Measurements from ENCODE around the gene HDAC4.

The HDAC4 gene

GRCh38 chr2:239137165-239137897, 263.5 kb downstream of the HDAC4 start:
- Histone ChIP-seq H3K4me3 (ENCODE audit: insufficient read depth, low read depth, low read length) (no peak overlapping the region), H3K36me3 (ENCODE audit: control insufficient read depth, insufficient read depth, low read length) (peaks cover 33% of the 10 kb centered on the region), H3K27me3 (ENCODE audit: control insufficient read depth, insufficient read depth, low read length, poor library complexity, severe bottlenecking) (no peaks in the 10 kb centered on the region), H3K9me3 (ENCODE audit: control insufficient read depth, low read length) (no peaks in the 10 kb centered on the region), H3K4me1 (ENCODE audit: control insufficient read depth, insufficient read depth, low read length) (no peaks in the 10 kb centered on the region), H3K27ac (ENCODE audit: insufficient read depth, low read depth, low read length, poor library complexity, severe bottlenecking) (no peak overlapping the region)
- WGBS, 2 experiments = 90 to 91% methylated on average over 26 of the region's 26 CpGs

- no peaks in the 10 kb centered on the region for H3K4me1 ChIP-seq (ENCODE audit: control insufficient read depth, insufficient read depth, low read length)
These were observed 264.1 kb downstream of the HDAC4 start for GRCh38 chr2:239136762-239137161.

DNA sequence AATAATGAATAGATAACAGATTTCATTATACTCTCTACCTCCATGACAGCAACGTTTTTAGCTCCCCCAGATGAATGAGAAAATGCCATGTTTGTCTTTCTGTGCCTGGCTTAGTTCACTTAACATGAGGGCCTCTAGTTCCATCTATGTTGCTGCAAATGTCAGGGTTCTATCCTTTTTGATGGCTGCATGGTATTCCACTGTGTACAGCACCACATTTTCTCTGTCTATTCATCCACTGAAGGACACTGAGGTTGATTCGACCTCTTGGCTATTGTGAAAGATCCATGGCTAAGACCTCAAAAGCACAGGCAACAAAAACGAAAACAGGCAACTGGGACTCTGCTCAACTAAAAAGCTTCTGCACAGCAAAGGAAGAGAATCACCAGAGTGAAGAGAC, 264.6 kb downstream of the HDAC4 start:
- Histone ChIP-seq H3K27me3 (ENCODE audit: control insufficient read depth, insufficient read depth, low read length, poor library complexity, severe bottlenecking) (no peaks in the 10 kb centered on the region), H3K27ac (ENCODE audit: insufficient read depth, low read depth, low read length, poor library complexity, severe bottlenecking) (no peak overlapping the region), H3K9me3 (ENCODE audit: control insufficient read depth, low read length) (no peaks in the 10 kb centered on the region), H3K36me3 (ENCODE audit: control insufficient read depth, insufficient read depth, low read length) (peaks cover 33% of the 10 kb centered on the region), H3K4me1 (ENCODE audit: control insufficient read depth, insufficient read depth, low read length) (no peaks in the 10 kb centered on the region), H3K4me3 (ENCODE audit: insufficient read depth, low read depth, low read length) (no peak overlapping the region)
- 91 to 93% methylated on average over 3 of the region's 3 CpGs for WGBS, 2 experiments

More at GRCh38 chr2:239136762-239137161, 264.1 kb downstream of the HDAC4 start:
- H3K36me3 ChIP-seq (ENCODE audit: control insufficient read depth, insufficient read depth, low read length) = peaks cover 33% of the 10 kb centered on the region
- H3K4me3 ChIP-seq (ENCODE audit: insufficient read depth, low read depth, low read length) = no peak overlapping the region
- H3K9me3 ChIP-seq (ENCODE audit: control insufficient read depth, low read length) = no peaks in the 10 kb centered on the region
- 97 to 99% methylated on average over 6 of the region's 6 CpGs for WGBS, 2 experiments
- H3K27ac ChIP-seq (ENCODE audit: insufficient read depth, low read depth, low read length, poor library complexity, severe bottlenecking) = no peak overlapping the region
- no peaks in the 10 kb centered on the region for H3K27me3 ChIP-seq (ENCODE audit: control insufficient read depth, insufficient read depth, low read length, poor library complexity, severe bottlenecking)

GRCh38 chr2:239135531-239135930, 265.3 kb downstream of the HDAC4 start:
- Histone ChIP-seq H3K4me3 (ENCODE audit: insufficient read depth, low read depth, low read length) (no peak overlapping the region), H3K4me1 (ENCODE audit: control insufficient read depth, insufficient read depth, low read length) (no peaks in the 10 kb centered on the region), H3K9me3 (ENCODE audit: control insufficient read depth, low read length) (no peaks in the 10 kb centered on the region), H3K27me3 (ENCODE audit: control insufficient read depth, insufficient read depth, low read length, poor library complexity, severe bottlenecking) (no peaks in the 10 kb centered on the region), H3K27ac (ENCODE audit: insufficient read depth, low read depth, low read length, poor library complexity, severe bottlenecking) (no peak overlapping the region), H3K36me3 (ENCODE audit: control insufficient read depth, insufficient read depth, low read length) (peaks cover 33% of the 10 kb centered on the region)
- WGBS, 2 experiments = 96% methylated on average over 10 of the region's 10 CpGs

DNA sequence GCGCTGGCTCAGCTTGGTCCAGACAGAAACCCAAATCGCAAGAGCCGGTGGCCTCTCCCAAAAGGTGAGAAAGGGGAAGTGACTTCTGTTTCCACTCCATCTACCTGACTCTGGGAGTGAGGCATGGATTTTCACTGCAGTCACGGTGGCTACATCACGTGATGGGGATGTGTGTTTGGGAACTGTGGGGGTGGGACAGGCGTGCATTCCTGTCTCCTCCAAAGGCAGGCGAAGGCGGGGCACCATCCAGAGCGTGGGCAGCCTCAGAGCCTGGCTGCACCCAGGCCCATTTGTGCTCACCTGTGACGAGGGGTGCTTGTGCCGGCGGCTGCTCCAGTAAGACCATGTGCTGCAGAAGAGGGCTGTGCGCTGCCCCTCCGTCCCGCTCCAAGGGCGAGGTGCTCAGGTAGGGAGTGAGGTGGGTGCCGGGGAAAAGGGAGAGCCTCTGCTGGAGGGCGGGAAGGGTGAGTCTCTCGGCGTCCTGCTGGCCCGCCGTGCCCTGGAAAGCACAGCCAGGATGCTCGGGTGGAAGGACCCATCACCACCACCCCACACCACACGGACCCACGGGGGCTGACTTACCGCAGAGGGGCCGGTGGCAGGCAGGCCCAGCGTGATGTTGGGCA, 266.8 kb downstream of the HDAC4 start:
- H3K4me1 ChIP-seq (ENCODE audit: control insufficient read depth, insufficient read depth, low read length) = no peaks in the 10 kb centered on the region
- no peaks in the 10 kb centered on the region for H3K27me3 ChIP-seq (ENCODE audit: control insufficient read depth, insufficient read depth, low read length, poor library complexity, severe bottlenecking)
- no peaks in the 10 kb centered on the region for H3K9me3 ChIP-seq (ENCODE audit: control insufficient read depth, low read length)
- peaks cover 29% of the 10 kb centered on the region for H3K36me3 ChIP-seq (ENCODE audit: control insufficient read depth, insufficient read depth, low read length)
- no peak overlapping the region for H3K27ac ChIP-seq (ENCODE audit: insufficient read depth, low read depth, low read length, poor library complexity, severe bottlenecking)
- no peak overlapping the region for H3K4me3 ChIP-seq (ENCODE audit: insufficient read depth, low read depth, low read length)
- WGBS, 2 experiments = 91 to 93% methylated on average over 28 of the region's 28 CpGs

- H3K4me1 ChIP-seq (ENCODE audit: control insufficient read depth, insufficient read depth, low read length) = no peaks in the 10 kb centered on the region
- no peak overlapping the region for H3K4me3 ChIP-seq (ENCODE audit: insufficient read depth, low read depth, low read length)
- H3K27me3 ChIP-seq (ENCODE audit: control insufficient read depth, insufficient read depth, low read length, poor library complexity, severe bottlenecking) = no peaks in the 10 kb centered on the region
- 87 to 88% methylated on average over 12 of the region's 12 CpGs for WGBS, 2 experiments
- no peak overlapping the region for H3K27ac ChIP-seq (ENCODE audit: insufficient read depth, low read depth, low read length, poor library complexity, severe bottlenecking)
- H3K9me3 ChIP-seq (ENCODE audit: control insufficient read depth, low read length) = no peaks in the 10 kb centered on the region
- peaks cover 24% of the 10 kb centered on the region for H3K36me3 ChIP-seq (ENCODE audit: control insufficient read depth, insufficient read depth, low read length)
These were observed 268.0 kb downstream of the HDAC4 start for GRCh38 chr2:239132786-239133185.

DNA sequence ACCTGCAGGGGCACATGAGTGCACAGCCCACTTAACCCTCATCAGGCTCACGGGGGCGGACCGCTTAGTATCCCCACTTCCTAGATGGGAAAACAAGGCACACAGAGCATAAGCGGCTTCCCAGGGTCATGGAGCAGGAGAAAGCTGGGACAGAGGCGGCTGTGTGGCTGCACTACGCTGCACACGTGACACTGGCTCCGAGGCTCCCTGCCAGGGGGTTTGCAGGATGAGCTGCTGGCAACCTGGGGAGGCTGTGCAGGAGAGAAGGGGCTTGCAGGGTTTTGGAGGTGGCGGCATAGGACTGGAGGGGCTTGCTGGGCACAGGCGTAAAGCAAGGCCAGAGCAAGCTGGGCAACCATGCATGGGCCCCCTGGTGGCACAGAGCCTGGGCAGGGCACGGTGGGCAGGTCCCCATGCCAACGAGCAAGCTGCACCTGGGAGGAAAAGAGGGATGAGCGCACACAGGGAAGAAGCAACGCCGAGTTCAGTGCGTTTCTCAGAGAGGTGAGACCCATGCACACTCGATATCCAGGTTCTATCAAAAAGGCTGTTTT, 268.6 kb downstream of the HDAC4 start:
- H3K36me3 ChIP-seq (ENCODE audit: control insufficient read depth, insufficient read depth, low read length) = peaks cover 24% of the 10 kb centered on the region
- no peaks in the 10 kb centered on the region for H3K4me1 ChIP-seq (ENCODE audit: control insufficient read depth, insufficient read depth, low read length)
- H3K27me3 ChIP-seq (ENCODE audit: control insufficient read depth, insufficient read depth, low read length, poor library complexity, severe bottlenecking) = no peaks in the 10 kb centered on the region
- 94 to 95% methylated on average over 17 of the region's 17 CpGs for WGBS, 2 experiments
- H3K4me3 ChIP-seq (ENCODE audit: insufficient read depth, low read depth, low read length) = no peak overlapping the region
- no peak overlapping the region for H3K27ac ChIP-seq (ENCODE audit: insufficient read depth, low read depth, low read length, poor library complexity, severe bottlenecking)
- H3K9me3 ChIP-seq (ENCODE audit: control insufficient read depth, low read length) = no peaks in the 10 kb centered on the region

DNA sequence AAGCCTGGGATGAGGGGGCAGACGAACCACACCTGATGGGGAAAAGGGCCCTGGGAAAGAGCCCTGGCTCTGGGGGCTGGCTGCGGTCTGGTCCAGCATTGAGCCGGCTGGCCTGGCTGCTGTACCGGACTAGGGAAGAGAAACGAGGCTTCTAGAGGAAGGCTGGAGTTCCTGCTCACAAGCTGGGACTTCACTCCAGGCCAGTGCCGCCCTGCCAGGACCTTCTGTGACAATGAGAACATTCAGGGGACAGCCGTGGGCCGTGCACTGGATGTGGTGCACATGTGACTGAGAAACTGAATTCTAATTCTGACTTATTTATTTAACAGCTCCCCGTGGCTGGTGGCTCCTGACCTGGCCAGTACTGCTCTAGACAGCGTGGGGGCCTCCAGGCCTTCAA, 269.3 kb downstream of the HDAC4 start:
- no peaks in the 10 kb centered on the region for H3K27me3 ChIP-seq (ENCODE audit: control insufficient read depth, insufficient read depth, low read length, poor library complexity, severe bottlenecking)
- 94 to 97% methylated on average over 10 of the region's 10 CpGs for WGBS, 2 experiments
- H3K27ac ChIP-seq (ENCODE audit: insufficient read depth, low read depth, low read length, poor library complexity, severe bottlenecking) = no peak overlapping the region
- no peaks in the 10 kb centered on the region for H3K4me1 ChIP-seq (ENCODE audit: control insufficient read depth, insufficient read depth, low read length)
- no peaks in the 10 kb centered on the region for H3K9me3 ChIP-seq (ENCODE audit: control insufficient read depth, low read length)
- H3K36me3 ChIP-seq (ENCODE audit: control insufficient read depth, insufficient read depth, low read length) = peaks cover 23% of the 10 kb centered on the region
- H3K4me3 ChIP-seq (ENCODE audit: insufficient read depth, low read depth, low read length) = no peak overlapping the region

- Histone ChIP-seq H3K27me3 (ENCODE audit: control insufficient read depth, insufficient read depth, low read length, poor library complexity, severe bottlenecking) (no peaks in the 10 kb centered on the region), H3K4me3 (ENCODE audit: insufficient read depth, low read depth, low read length) (no peak overlapping the region), H3K4me1 (ENCODE audit: control insufficient read depth, insufficient read depth, low read length) (no peaks in the 10 kb centered on the region), H3K27ac (ENCODE audit: insufficient read depth, low read depth, low read length, poor library complexity, severe bottlenecking) (no peak overlapping the region), H3K9me3 (ENCODE audit: control insufficient read depth, low read length) (no peaks in the 10 kb centered on the region), H3K36me3 (ENCODE audit: control insufficient read depth, insufficient read depth, low read length) (peaks cover 21% of the 10 kb centered on the region)
- WGBS, 2 experiments = 96% methylated on average over 16 of the region's 16 CpGs
These were observed 270.0 kb downstream of the HDAC4 start for GRCh38 chr2:239130786-239131325.

DNA sequence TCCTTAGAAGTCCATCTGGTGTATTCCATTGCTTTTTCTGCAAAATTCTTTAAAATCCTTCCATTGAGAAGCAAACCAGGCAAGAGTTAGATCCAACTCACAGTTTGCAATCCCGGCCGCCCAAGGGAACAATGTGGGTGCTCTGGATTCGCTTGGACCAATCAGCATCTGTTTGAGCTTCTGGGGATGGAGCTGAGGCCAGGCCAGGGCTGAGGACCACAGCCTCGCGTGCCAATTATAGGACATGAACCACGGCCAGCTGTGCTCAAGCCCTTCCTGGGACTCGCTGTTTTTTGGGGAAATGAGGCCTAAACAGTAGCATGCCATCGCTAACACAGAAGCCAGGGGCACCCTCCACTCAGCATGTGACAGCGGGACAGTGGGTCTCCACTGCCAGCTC, 270.8 kb downstream of the HDAC4 start:
- 94 to 96% methylated on average over 9 of the region's 9 CpGs for WGBS, 2 experiments
- no peaks in the 10 kb centered on the region for H3K4me1 ChIP-seq (ENCODE audit: control insufficient read depth, insufficient read depth, low read length)
- H3K9me3 ChIP-seq (ENCODE audit: control insufficient read depth, low read length) = no peaks in the 10 kb centered on the region
- no peak overlapping the region for H3K27ac ChIP-seq (ENCODE audit: insufficient read depth, low read depth, low read length, poor library complexity, severe bottlenecking)
- no peaks in the 10 kb centered on the region for H3K27me3 ChIP-seq (ENCODE audit: control insufficient read depth, insufficient read depth, low read length, poor library complexity, severe bottlenecking)
- no peak overlapping the region for H3K4me3 ChIP-seq (ENCODE audit: insufficient read depth, low read depth, low read length)
- peaks cover 28% of the 10 kb centered on the region for H3K36me3 ChIP-seq (ENCODE audit: control insufficient read depth, insufficient read depth, low read length)
